ENCODE measurements around the gene PREX1.

PREX1 gene

DNA sequence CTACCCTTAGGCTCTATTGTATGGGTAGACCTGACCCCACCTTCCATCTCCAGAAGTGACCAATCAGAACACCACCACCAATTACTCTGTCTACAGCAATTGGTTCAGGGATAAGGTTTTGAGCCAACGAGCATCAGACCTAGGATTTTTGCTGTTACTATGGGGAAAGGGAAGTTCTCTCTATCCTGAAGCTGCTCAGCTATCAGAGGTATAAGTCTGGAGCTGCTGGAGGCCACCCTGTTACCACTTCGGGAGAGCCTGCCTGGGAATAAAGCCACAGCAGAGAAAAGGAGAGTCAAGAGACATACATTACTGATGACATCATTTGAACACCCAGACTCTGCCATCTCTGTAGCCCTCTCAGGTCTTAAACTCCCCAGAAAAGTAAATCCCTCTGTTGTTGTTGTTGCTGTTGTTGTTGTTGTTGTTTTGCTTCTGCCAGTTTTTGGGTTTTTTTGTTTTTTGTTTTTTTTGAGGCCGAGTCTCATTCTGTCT lies 94.5 kb downstream of the PREX1 start:
- peak; percentile 56 for DNase-seq (ENCODE audit: low read depth)
- TF ChIP-seq, protein P1, sequence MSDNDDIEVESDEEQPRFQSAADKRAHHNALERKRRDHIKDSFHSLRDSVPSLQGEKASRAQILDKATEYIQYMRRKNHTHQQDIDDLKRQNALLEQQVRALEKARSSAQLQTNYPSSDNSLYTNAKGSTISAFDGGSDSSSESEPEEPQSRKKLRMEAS (IDR thresholded peaks at IDR 0.05; ENCODE audit: low read depth, low read length), result no peak
- TF ChIP-seq, protein P2, sequence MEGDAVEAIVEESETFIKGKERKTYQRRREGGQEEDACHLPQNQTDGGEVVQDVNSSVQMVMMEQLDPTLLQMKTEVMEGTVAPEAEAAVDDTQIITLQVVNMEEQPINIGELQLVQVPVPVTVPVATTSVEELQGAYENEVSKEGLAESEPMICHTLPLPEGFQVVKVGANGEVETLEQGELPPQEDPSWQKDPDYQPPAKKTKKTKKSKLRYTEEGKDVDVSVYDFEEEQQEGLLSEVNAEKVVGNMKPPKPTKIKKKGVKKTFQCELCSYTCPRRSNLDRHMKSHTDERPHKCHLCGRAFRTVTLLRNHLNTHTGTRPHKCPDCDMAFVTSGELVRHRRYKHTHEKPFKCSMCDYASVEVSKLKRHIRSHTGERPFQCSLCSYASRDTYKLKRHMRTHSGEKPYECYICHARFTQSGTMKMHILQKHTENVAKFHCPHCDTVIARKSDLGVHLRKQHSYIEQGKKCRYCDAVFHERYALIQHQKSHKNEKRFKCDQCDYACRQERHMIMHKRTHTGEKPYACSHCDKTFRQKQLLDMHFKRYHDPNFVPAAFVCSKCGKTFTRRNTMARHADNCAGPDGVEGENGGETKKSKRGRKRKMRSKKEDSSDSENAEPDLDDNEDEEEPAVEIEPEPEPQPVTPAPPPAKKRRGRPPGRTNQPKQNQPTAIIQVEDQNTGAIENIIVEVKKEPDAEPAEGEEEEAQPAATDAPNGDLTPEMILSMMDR (IDR thresholded peaks at IDR 0.05; ENCODE audit: low read depth, low read length), result no peak
- TF ChIP-seq MYC (IDR thresholded peaks at IDR 0.05; ENCODE audit: low read depth, low read length) (no peak), POLR2A (IDR thresholded peaks at IDR 0.05; ENCODE audit: extremely low read depth, insufficient read length) (no peak)
- H3K4me3 ChIP-seq (ENCODE audit: low read depth, low read length), result no peak overlapping the region

DNA sequence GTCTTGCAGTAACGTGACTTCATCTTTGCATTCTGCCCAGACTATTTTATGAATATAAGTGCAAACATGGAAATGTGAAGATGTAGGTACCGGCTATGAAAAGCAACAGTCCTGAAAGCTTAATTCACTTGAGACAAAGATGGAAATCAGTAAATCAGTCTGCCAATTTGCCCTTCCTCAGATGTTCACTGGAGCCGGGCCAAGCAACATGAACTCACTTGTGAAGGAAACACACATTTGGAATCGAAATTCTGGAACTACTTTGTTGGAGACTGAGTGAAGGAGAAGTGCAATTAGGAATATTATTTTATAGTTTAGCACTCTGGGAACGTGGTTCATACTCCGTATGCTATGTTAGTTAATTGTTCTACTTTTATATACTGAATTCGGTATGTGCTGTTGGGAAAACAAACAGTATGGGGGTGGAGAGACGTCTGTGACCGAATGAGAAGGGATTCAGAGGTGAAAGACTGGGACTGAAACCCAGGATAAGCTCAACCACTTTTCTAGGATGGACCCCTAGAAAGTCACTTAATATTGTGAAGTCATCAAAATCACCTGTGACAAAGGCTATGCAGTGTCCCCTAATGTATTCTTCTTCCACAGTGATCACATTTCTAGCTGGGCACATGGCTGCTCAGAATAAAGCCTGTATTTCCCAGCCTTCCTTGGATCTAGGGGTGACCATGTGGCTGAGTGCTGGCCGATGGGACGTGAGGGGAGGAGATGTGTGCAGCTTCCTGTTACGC lies 95.5 kb downstream of the PREX1 start:
- DNase-seq (ENCODE audit: low read depth), result no peak
- no peak overlapping the region for H3K4me3 ChIP-seq (ENCODE audit: low read depth, low read length)
- no peak for TF ChIP-seq MYC (IDR thresholded peaks at IDR 0.05; ENCODE audit: low read depth, low read length)
- no peak for TF ChIP-seq POLR2A (IDR thresholded peaks at IDR 0.05; ENCODE audit: extremely low read depth, insufficient read length)
- TF ChIP-seq, protein P1 (IDR thresholded peaks at IDR 0.05; ENCODE audit: low read depth, low read length), result no peak
- TF ChIP-seq, protein P2 (IDR thresholded peaks at IDR 0.05; ENCODE audit: low read depth, low read length), result no peak

DNA sequence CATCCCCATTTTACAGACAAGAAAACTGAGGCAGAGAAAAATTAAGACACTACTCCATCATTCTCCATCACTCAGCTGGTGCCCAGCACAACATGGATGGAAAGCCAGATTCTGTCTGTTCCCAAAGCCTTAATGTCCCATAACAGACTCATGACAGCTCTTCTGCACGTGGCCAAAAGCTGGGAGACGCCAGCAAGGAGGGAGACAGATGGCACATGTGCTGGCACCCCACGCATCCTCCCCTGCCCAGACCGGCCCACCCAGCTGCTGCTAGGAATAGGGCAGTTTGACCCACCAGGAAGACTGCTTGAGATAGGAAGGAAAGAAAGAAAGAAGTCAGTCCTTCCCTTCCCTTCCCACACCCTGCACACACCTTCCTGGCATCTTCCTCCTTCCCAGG lies 96.3 kb downstream of the PREX1 start:
- DNase-seq (ENCODE audit: low read depth), result no peak
- no peak for TF ChIP-seq POLR2A (IDR thresholded peaks at IDR 0.05; ENCODE audit: extremely low read depth, insufficient read length)
- TF ChIP-seq, protein P1 (IDR thresholded peaks at IDR 0.05; ENCODE audit: low read depth, low read length), result no peak
- no peak overlapping the region for H3K4me3 ChIP-seq (ENCODE audit: low read depth, low read length)

DNA sequence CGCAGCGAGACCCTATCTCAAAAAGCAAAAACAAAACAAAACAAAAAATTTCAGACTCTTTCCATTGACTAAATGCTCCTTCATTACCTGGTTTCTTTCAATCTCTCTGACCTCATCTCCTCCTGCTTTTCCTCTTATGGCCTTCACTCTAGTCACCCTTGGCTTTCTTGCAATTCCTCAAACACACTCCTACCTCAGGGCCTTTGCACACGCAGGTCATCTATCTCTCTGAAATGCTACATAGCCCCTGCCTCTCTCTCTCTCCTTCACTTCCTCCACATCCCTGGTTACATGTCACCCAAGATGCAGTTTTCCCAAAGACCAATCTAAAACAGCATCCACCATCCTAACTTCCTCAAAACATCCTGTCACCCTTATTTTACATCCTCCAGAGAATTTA lies 96.8 kb downstream of the PREX1 start:
- DNase-seq (ENCODE audit: low read depth), result no peak
- TF ChIP-seq, protein P1 (IDR thresholded peaks at IDR 0.05; ENCODE audit: low read depth, low read length), result no peak
- TF ChIP-seq POLR2A (IDR thresholded peaks at IDR 0.05; ENCODE audit: extremely low read depth, insufficient read length) (no peak), MYC (IDR thresholded peaks at IDR 0.05; ENCODE audit: low read depth, low read length) (no peak)
- TF ChIP-seq, protein P2 (IDR thresholded peaks at IDR 0.05; ENCODE audit: low read depth, low read length), result no peak
- no peak overlapping the region for H3K4me3 ChIP-seq (ENCODE audit: low read depth, low read length)

DNA sequence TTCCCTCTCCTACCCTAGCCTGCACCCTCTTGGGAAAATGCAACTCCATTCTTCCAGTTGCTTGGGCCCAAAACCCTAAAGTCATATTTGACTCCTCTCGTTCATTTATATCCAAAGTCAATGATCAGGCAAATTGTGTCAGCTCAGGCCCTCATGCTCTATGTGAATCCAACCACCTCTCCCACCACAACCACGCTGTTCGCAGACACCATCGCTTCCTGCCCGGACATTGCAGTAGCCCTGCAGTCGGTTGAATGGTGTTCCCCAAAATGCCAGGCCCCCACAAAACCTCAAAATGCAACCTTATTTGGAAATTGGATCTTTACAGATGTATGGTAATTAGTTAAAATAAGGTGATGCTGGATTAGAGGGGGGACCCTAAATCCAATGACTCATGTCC lies 98.3 kb downstream of the PREX1 start:
- TF ChIP-seq, protein P2 (IDR thresholded peaks at IDR 0.05; ENCODE audit: low read depth, low read length), result no peak
- no peak for TF ChIP-seq MYC (IDR thresholded peaks at IDR 0.05; ENCODE audit: low read depth, low read length)
- TF ChIP-seq, protein P1 (IDR thresholded peaks at IDR 0.05; ENCODE audit: low read depth, low read length), result no peak
- TF ChIP-seq POLR2A (IDR thresholded peaks at IDR 0.05; ENCODE audit: extremely low read depth, insufficient read length), result no peak
- DNase-seq (ENCODE audit: low read depth), result no peak
- no peak overlapping the region for H3K4me3 ChIP-seq (ENCODE audit: low read depth, low read length)

DNA sequence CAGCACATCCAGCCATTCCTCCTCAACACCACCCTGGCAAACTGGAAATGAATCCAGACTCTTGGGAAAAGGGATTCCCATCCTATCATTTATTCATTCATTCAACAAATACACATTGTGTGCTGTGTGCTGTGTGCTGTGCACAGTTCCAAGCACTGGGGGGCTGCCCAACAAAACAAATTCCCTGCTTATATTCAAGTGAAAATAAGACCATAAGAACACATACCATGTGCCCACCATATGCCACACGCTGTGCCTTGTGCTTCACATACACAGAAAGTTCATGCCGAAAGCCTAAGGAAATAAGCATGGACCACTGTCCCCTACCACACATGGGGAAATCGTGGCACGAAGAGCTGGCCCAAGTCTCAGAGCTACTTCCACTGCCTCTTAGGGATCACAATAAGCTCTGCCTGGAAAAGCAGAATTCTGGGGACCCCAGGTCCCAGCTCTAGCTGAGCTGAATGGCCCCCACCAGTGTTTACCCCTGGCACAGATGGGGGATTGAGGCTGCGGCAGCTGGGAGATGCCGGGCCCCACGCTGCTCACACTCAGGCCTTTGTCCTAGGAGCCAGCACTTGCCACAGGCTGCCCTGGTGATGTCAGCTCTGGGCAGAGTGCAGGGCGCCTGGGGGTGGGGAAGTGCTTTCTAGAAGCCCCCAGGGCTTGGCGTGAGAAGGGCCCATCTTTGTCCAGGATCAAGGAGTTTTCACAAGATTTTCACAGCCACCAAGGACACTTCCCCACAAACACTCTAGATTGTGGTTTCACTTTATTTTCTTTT lies 99.6 kb downstream of the PREX1 start:
- no peak overlapping the region for H3K4me3 ChIP-seq (ENCODE audit: low read depth, low read length)
- DNase-seq (ENCODE audit: low read depth), result no peak

More for the DNA sequence above, 99.6 kb downstream of the PREX1 start:
- TF ChIP-seq POLR2A (IDR thresholded peaks at IDR 0.05; ENCODE audit: extremely low read depth, insufficient read length), result no peak
- TF ChIP-seq, protein P1 (IDR thresholded peaks at IDR 0.05; ENCODE audit: low read depth, low read length), result peak; percentile 75
- TF ChIP-seq MYC (IDR thresholded peaks at IDR 0.05; ENCODE audit: low read depth, low read length), result 0 out of 2 replicates have a peak, but pooled peaks have one; percentile 37
- TF ChIP-seq, protein P2 (IDR thresholded peaks at IDR 0.05; ENCODE audit: low read depth, low read length), result no peak
